GM23338 (cell line): ENCODE measurements around the gene TNFSF10. TPM values are rescaled to one million over a fixed set of nuclear protein-coding genes. Genes with fewer than 3 reads are reported as not detected.

ENCODE experiments used
- ATAC-seq: fragments of 200-7000 bp; cut with Tn5 transposase; 3 replicates; pipeline ENCODE4 v1.9.1; 2020
- DNase-seq: peaks from one replicate; pipeline ENCODE4 v3.0.0-alpha.2; 2015; ENCODE audit warnings: low spot score
- H2AFZ ChIP-seq: fragments of 200-600 bp; sonication (generic); 2 replicates; pipeline ENCODE4 v1.8.0; 2016; ENCODE audit warnings: antibody characterized with exemption, mild to moderate bottlenecking, moderate library complexity
- H3F3A ChIP-seq: fragments of 200-600 bp; sonication (generic); replicated peaks from 2 replicates; pipeline ENCODE4 v1.8.0; 2017; ENCODE audit warnings: antibody characterized with exemption, mixed run types, low read depth
- H3K27ac ChIP-seq: fragments of 200-600 bp; sonication (generic); 2 replicates; pipeline ENCODE4 v1.6.1; 2016; ENCODE audit warnings: low read depth
- H3K27me3 ChIP-seq: fragments of 200-600 bp; sonication (generic); 2 replicates; pipeline ENCODE4 v1.8.0; 2016; ENCODE audit warnings: mild to moderate bottlenecking, mixed run types, moderate library complexity; ENCODE audit not compliant: insufficient read depth
- H3K36me3 ChIP-seq: fragments of 200-600 bp; sonication (generic); 2 replicates; pipeline ENCODE4 v1.8.0; 2016; ENCODE audit warnings: mild to moderate bottlenecking; ENCODE audit not compliant: insufficient read depth
- H3K4me1 ChIP-seq: fragments of 200-600 bp; sonication (generic); 2 replicates; pipeline ENCODE4 v1.8.0; 2016; ENCODE audit warnings: mild to moderate bottlenecking, moderate library complexity; ENCODE audit not compliant: insufficient read depth
- H3K4me2 ChIP-seq: fragments of 200-600 bp; sonication (generic); 2 replicates; pipeline ENCODE4 v1.7.1; 2017; ENCODE audit warnings: mixed run types
- H3K4me3 ChIP-seq: fragments of 200-600 bp; sonication (generic); 2 replicates; pipeline ENCODE4 v1.6.1; 2016; ENCODE audit warnings: mixed run types
- H3K79me2 ChIP-seq: fragments of 200-600 bp; sonication (generic); replicated peaks from 2 replicates; pipeline ENCODE4 v1.8.0; 2017; ENCODE audit warnings: mild to moderate bottlenecking; ENCODE audit not compliant: insufficient read depth
- H3K9me2 ChIP-seq: fragments of 200-600 bp; sonication (generic); 2 replicates; pipeline ENCODE4 v1.8.0; 2017; ENCODE audit not compliant: insufficient read depth
- H4K20me1 ChIP-seq: fragments of 200-600 bp; sonication (generic); replicated peaks from 2 replicates; pipeline ENCODE4 v1.8.0; 2017; ENCODE audit warnings: mild to moderate bottlenecking; ENCODE audit not compliant: insufficient read depth
- H3K27ac Mint-ChIP-seq: 2 replicates; pipeline ENCODE4 v1.8.0; 2020; ENCODE audit warnings: inconsistent platforms, mild to moderate bottlenecking, moderate library complexity, mixed read lengths
- H3K27me3 Mint-ChIP-seq: 3 replicates; pipeline ENCODE4 v1.8.0; 2022; ENCODE audit warnings: low read depth, mild to moderate bottlenecking, moderate library complexity, mixed read lengths, inconsistent platforms; ENCODE audit not compliant: insufficient read depth, poor library complexity
- H3K36me3 Mint-ChIP-seq: 3 replicates; pipeline ENCODE4 v1.8.0; 2021; ENCODE audit warnings: low read depth, mild to moderate bottlenecking, inconsistent platforms, moderate library complexity, mixed read lengths
- H3K4me1 Mint-ChIP-seq: 3 replicates; pipeline ENCODE4 v1.8.0; 2020; ENCODE audit warnings: mild to moderate bottlenecking, inconsistent platforms, mixed read lengths
- H3K4me3 Mint-ChIP-seq: 3 replicates; pipeline ENCODE4 v1.8.0; 2021; ENCODE audit warnings: moderate library complexity, mild to moderate bottlenecking, inconsistent platforms, mixed read lengths
- H3K9me3 Mint-ChIP-seq: 3 replicates; pipeline ENCODE4 v1.8.0; 2020; ENCODE audit warnings: moderate library complexity, mild to moderate bottlenecking, inconsistent platforms, mixed read lengths
- CREB1 ChIP-seq: fragments of 250-450 bp; sonication (Bioruptor Pico); IDR thresholded peaks from 2 replicates; pipeline ENCODE4 v1.5.0; 2020; ENCODE audit warnings: low read depth, mild to moderate bottlenecking, moderate library complexity
- JUNB ChIP-seq: IDR thresholded peaks from one replicate; pipeline ENCODE4 v1.6.1; 2016; ENCODE audit warnings: antibody characterized with exemption; ENCODE audit not compliant: unreplicated experiment
- NANOG ChIP-seq: IDR thresholded peaks from 2 replicates; pipeline ENCODE4 v1.6.1; 2016; ENCODE audit warnings: antibody characterized with exemption, borderline replicate concordance
- ZNF114 ChIP-seq: fragments of 250-450 bp; sonication (Bioruptor Pico); IDR thresholded peaks from 2 replicates; pipeline ENCODE4 v1.5.0; 2020; ENCODE audit warnings: mild to moderate bottlenecking, moderate library complexity
- ZNF331 ChIP-seq: fragments of 250-450 bp; sonication (Bioruptor Pico); IDR thresholded peaks from 2 replicates; pipeline ENCODE4 v1.5.0; 2020; ENCODE audit warnings: low read depth, mild to moderate bottlenecking, moderate library complexity
- polyA plus RNA-seq: library from polyadenylated mRNA; unstranded; fragments of >200 nt; fragmentation: Nextera tagmentation; extraction: Ambion mirVana; gene quantifications from 2 replicates; pipeline ENCODE4 v1.2.1, GENCODE V29; 2016
- total RNA-seq: library from RNA; depleted of rRNA; stranded (reverse); fragments of >200 nt; shearing (Covaris generic); gene quantifications from 2 replicates; pipeline ENCODE4 v1.2.3, GENCODE V29; 2014
- TF ChIP-seq, protein P1 (sequence below): IDR thresholded peaks from one replicate; pipeline ENCODE4 v1.6.1; 2018; ENCODE audit warnings: antibody characterized with exemption; ENCODE audit not compliant: unreplicated experiment
- TF ChIP-seq, protein P2 (sequence below): fragments of 250-450 bp; sonication (Bioruptor Pico); IDR thresholded peaks from 2 replicates; pipeline ENCODE4 v1.5.0; 2020; ENCODE audit warnings: mild to moderate bottlenecking, moderate library complexity

TNFSF10 gene
- total and polyA plus RNA-seq, 2 experiments from 2014 or later = 0.27 TPM; not detected in 1

DNA sequence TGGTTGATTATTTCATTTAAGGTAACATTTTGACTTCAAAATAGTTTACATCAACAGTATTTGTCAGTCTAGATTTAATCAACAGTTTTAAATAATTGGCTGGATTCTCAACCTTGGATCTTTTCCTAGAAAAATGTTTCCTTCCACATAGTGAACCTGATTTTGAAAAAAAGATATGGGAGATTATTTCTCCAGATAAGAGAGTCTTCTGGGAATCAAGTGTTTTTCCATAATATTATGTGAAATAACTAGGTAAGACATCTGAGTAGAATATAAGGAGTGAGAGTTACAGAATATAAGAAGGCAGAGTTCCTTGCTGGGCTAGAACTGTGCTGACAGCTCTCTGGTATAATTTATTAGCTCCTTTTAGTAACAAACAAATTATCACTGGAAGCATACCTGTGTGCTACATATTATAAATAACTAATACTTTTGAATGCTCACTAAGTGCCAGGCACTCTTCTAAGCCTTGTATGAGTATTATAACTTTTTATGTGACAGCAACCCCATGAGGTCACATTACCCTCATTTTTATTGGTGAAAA, 18.8 kb upstream of the TNFSF10 start:
- H3K9me3 Mint-ChIP-seq = no peaks in the 10 kb centered on the region
- H3K27me3 Mint-ChIP-seq = peaks cover 2% of the 10 kb centered on the region
- Histone ChIP-seq H3K27ac (no peak overlapping the region), H3F3A (no peaks in the 10 kb centered on the region), H3K4me1 (no peaks in the 10 kb centered on the region; the same call in 1 of the 2 replicates), H3K79me2 (no peaks in the 10 kb centered on the region), H3K36me3 (no peaks in the 10 kb centered on the region), H3K9me2 (no peaks in the 10 kb centered on the region), H3K27me3 (no peaks in the 10 kb centered on the region), H3K4me2 (no peak overlapping the region), H3K4me3 (no peak overlapping the region), H4K20me1 (no peaks in the 10 kb centered on the region), H2AFZ (no peak overlapping the region; the same call in 1 of the 2 replicates)
- TF ChIP-seq NANOG (no peak), CREB1 (no peak), ZNF331 (CRISPR knock-in tag) (no peak)
- H3K4me3 Mint-ChIP-seq = no peak overlapping the region
- ATAC-seq (no peak), DNase-seq (no peak)
- H3K4me1 Mint-ChIP-seq = peaks cover 2% of the 10 kb centered on the region; the same call in 2 of the 3 replicates
- no peaks in the 10 kb centered on the region for H3K36me3 Mint-ChIP-seq
- no peak overlapping the region for H3K27ac Mint-ChIP-seq

DNA sequence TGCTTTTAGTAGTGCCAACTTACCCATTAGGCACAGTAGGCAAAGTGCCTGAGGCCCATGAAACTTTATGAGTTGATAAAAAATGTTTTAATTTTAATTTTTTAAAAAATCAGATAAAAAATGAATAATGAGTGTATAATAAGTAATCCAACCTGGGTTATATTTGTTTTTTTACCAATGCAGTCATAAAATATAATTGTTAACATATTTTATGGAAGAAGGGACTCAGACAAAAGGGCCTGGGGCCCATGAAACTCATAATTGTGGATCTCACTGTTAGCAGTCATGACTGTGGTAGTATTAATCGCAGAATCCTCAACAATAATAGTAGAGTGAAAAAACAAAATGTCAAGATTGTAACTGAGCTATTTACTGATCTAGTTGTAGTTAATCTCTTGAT, 16.8 kb upstream of the TNFSF10 start:
- Histone ChIP-seq H3K79me2 (no peaks in the 10 kb centered on the region), H3K9me2 (no peaks in the 10 kb centered on the region; the same call in 1 of the 2 replicates), H3K4me3 (no peak overlapping the region), H3K36me3 (no peaks in the 10 kb centered on the region), H3K27me3 (no peaks in the 10 kb centered on the region), H2AFZ (no peak overlapping the region), H3F3A (no peaks in the 10 kb centered on the region), H3K4me1 (peaks cover 3% of the 10 kb centered on the region; the same call in 1 of the 2 replicates), H3K4me2 (no peak overlapping the region), H4K20me1 (no peaks in the 10 kb centered on the region), H3K27ac (no peak overlapping the region)
- no peak for ATAC-seq
- H3K36me3 Mint-ChIP-seq = no peaks in the 10 kb centered on the region
- no peaks in the 10 kb centered on the region for H3K9me3 Mint-ChIP-seq
- TF ChIP-seq ZNF114 (CRISPR knock-in tag) = no peak
- TF ChIP-seq, protein P1, sequence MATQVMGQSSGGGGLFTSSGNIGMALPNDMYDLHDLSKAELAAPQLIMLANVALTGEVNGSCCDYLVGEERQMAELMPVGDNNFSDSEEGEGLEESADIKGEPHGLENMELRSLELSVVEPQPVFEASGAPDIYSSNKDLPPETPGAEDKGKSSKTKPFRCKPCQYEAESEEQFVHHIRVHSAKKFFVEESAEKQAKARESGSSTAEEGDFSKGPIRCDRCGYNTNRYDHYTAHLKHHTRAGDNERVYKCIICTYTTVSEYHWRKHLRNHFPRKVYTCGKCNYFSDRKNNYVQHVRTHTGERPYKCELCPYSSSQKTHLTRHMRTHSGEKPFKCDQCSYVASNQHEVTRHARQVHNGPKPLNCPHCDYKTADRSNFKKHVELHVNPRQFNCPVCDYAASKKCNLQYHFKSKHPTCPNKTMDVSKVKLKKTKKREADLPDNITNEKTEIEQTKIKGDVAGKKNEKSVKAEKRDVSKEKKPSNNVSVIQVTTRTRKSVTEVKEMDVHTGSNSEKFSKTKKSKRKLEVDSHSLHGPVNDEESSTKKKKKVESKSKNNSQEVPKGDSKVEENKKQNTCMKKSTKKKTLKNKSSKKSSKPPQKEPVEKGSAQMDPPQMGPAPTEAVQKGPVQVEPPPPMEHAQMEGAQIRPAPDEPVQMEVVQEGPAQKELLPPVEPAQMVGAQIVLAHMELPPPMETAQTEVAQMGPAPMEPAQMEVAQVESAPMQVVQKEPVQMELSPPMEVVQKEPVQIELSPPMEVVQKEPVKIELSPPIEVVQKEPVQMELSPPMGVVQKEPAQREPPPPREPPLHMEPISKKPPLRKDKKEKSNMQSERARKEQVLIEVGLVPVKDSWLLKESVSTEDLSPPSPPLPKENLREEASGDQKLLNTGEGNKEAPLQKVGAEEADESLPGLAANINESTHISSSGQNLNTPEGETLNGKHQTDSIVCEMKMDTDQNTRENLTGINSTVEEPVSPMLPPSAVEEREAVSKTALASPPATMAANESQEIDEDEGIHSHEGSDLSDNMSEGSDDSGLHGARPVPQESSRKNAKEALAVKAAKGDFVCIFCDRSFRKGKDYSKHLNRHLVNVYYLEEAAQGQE = no peak
- no peak for TF ChIP-seq JUNB
- TF ChIP-seq, protein P2, sequence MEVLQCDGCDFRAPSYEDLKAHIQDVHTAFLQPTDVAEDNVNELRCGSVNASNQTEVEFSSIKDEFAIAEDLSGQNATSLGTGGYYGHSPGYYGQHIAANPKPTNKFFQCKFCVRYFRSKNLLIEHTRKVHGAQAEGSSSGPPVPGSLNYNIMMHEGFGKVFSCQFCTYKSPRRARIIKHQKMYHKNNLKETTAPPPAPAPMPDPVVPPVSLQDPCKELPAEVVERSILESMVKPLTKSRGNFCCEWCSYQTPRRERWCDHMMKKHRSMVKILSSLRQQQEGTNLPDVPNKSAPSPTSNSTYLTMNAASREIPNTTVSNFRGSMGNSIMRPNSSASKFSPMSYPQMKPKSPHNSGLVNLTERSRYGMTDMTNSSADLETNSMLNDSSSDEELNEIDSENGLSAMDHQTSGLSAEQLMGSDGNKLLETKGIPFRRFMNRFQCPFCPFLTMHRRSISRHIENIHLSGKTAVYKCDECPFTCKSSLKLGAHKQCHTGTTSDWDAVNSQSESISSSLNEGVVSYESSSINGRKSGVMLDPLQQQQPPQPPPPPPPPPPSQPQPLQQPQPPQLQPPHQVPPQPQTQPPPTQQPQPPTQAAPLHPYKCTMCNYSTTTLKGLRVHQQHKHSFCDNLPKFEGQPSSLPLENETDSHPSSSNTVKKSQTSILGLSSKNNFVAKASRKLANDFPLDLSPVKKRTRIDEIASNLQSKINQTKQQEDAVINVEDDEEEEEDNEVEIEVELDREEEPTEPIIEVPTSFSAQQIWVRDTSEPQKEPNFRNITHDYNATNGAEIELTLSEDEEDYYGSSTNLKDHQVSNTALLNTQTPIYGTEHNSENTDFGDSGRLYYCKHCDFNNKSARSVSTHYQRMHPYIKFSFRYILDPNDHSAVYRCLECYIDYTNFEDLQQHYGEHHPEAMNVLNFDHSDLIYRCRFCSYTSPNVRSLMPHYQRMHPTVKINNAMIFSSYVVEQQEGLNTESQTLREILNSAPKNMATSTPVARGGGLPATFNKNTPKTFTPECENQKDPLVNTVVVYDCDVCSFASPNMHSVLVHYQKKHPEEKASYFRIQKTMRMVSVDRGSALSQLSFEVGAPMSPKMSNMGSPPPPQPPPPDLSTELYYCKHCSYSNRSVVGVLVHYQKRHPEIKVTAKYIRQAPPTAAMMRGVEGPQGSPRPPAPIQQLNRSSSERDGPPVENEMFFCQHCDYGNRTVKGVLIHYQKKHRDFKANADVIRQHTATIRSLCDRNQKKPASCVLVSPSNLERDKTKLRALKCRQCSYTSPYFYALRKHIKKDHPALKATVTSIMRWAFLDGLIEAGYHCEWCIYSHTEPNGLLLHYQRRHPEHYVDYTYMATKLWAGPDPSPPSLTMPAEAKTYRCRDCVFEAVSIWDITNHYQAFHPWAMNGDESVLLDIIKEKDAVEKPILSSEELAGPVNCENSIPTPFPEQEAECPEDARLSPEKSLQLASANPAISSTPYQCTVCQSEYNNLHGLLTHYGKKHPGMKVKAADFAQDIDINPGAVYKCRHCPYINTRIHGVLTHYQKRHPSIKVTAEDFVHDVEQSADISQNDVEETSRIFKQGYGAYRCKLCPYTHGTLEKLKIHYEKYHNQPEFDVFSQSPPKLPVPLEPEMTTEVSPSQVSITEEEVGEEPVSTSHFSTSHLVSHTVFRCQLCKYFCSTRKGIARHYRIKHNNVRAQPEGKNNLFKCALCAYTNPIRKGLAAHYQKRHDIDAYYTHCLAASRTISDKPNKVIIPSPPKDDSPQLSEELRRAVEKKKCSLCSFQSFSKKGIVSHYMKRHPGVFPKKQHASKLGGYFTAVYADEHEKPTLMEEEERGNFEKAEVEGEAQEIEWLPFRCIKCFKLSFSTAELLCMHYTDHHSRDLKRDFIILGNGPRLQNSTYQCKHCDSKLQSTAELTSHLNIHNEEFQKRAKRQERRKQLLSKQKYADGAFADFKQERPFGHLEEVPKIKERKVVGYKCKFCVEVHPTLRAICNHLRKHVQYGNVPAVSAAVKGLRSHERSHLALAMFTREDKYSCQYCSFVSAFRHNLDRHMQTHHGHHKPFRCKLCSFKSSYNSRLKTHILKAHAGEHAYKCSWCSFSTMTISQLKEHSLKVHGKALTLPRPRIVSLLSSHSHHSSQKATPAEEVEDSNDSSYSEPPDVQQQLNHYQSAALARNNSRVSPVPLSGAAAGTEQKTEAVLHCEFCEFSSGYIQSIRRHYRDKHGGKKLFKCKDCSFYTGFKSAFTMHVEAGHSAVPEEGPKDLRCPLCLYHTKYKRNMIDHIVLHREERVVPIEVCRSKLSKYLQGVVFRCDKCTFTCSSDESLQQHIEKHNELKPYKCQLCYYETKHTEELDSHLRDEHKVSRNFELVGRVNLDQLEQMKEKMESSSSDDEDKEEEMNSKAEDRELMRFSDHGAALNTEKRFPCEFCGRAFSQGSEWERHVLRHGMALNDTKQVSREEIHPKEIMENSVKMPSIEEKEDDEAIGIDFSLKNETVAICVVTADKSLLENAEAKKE = no peak
- DNase-seq = no peak
- H3K27ac Mint-ChIP-seq = no peak overlapping the region
- peaks cover 12% of the 10 kb centered on the region; the same call in 2 of the 3 replicates for H3K4me1 Mint-ChIP-seq
- no peak overlapping the region for H3K4me3 Mint-ChIP-seq
- H3K27me3 Mint-ChIP-seq = peaks cover 2% of the 10 kb centered on the region
